RWPE2 (cell line): Measurements from ENCODE around the gene TINCR.

ENCODE experiments used
- ATAC-seq: fragments of 200-7000 bp; cut with Tn5 transposase; 3 replicates; pipeline ENCODE4 v1.9.1; 2021; ENCODE audit warnings: low read depth
- DNase-seq: peaks from one replicate; pipeline ENCODE4 v3.0.0-alpha.2; 2020; ENCODE audit warnings: low spot score
- H3K27ac ChIP-seq: fragments of 450-650 bp; 2 replicates; pipeline ENCODE4 v1.5.1; 2017; ENCODE audit warnings: mild to moderate bottlenecking; ENCODE audit not compliant: poor library complexity, severe bottlenecking
- H3K27me3 ChIP-seq: fragments of 250-450 bp; sonication (Bioruptor Pico); 2 replicates; pipeline ENCODE4 v1.5.1; 2021; ENCODE audit warnings: mild to moderate bottlenecking, moderate library complexity; ENCODE audit not compliant: insufficient read depth, poor library complexity, severe bottlenecking
- H3K36me3 ChIP-seq: fragments of 250-450 bp; sonication (Bioruptor Pico); 2 replicates; pipeline ENCODE4 v1.5.1; 2020; ENCODE audit warnings: low read depth, mild to moderate bottlenecking, moderate library complexity
- H3K4me1 ChIP-seq: fragments of 250-450 bp; sonication (Bioruptor Pico); 2 replicates; pipeline ENCODE4 v1.5.1; 2021; ENCODE audit warnings: mild to moderate bottlenecking, moderate library complexity; ENCODE audit not compliant: insufficient read depth, poor library complexity, severe bottlenecking
- H3K4me3 ChIP-seq: fragments of 250-450 bp; sonication (Bioruptor Pico); 2 replicates; pipeline ENCODE4 v1.5.1; 2021; ENCODE audit warnings: mild to moderate bottlenecking, moderate library complexity; ENCODE audit not compliant: severe bottlenecking
- H3K9me3 ChIP-seq: fragments of 250-450 bp; sonication (Bioruptor Pico); 2 replicates; pipeline ENCODE4 v1.5.1; 2021; ENCODE audit warnings: mild to moderate bottlenecking, moderate library complexity; ENCODE audit not compliant: severe bottlenecking
- TF ChIP-seq, protein P1 (sequence below): fragments of 450-650 bp; IDR thresholded peaks from one replicate; pipeline ENCODE4 v1.5.1; 2017; ENCODE audit warnings: mild to moderate bottlenecking, moderate library complexity; ENCODE audit not compliant: poor library complexity, severe bottlenecking

TINCR gene

DNA sequence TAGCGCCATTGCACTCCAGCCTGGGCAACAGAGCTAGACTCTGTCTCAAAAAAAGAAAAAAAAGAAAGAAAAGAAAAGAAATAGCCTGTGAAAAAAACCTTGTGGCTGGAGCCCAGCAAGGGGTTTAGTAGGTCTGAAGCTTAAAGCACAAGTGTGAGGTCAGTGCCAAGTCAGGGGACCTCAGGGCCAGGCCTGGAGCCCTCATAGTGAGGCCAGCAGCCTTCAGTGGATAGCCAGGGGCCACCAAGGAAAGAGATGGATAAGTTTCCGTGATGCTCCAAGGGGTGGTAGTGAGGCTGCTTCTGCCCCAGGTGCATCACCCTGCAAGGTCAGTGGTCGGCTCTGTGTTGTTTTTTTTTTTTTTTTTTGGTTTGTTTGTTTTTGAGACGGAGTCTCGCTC, 12.9 kb downstream of the TINCR start:
- H3K4me3 ChIP-seq: no peak overlapping the region
- ATAC-seq: no peak
- H3K4me1 ChIP-seq: no peaks in the 10 kb centered on the region
- no peaks in the 10 kb centered on the region for H3K27me3 ChIP-seq
- TF ChIP-seq, protein P1, sequence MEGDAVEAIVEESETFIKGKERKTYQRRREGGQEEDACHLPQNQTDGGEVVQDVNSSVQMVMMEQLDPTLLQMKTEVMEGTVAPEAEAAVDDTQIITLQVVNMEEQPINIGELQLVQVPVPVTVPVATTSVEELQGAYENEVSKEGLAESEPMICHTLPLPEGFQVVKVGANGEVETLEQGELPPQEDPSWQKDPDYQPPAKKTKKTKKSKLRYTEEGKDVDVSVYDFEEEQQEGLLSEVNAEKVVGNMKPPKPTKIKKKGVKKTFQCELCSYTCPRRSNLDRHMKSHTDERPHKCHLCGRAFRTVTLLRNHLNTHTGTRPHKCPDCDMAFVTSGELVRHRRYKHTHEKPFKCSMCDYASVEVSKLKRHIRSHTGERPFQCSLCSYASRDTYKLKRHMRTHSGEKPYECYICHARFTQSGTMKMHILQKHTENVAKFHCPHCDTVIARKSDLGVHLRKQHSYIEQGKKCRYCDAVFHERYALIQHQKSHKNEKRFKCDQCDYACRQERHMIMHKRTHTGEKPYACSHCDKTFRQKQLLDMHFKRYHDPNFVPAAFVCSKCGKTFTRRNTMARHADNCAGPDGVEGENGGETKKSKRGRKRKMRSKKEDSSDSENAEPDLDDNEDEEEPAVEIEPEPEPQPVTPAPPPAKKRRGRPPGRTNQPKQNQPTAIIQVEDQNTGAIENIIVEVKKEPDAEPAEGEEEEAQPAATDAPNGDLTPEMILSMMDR: no peak
- H3K9me3 ChIP-seq: no peaks in the 10 kb centered on the region
- no peaks in the 10 kb centered on the region for H3K36me3 ChIP-seq
- H3K27ac ChIP-seq: no peak overlapping the region
- no peak for DNase-seq

DNA sequence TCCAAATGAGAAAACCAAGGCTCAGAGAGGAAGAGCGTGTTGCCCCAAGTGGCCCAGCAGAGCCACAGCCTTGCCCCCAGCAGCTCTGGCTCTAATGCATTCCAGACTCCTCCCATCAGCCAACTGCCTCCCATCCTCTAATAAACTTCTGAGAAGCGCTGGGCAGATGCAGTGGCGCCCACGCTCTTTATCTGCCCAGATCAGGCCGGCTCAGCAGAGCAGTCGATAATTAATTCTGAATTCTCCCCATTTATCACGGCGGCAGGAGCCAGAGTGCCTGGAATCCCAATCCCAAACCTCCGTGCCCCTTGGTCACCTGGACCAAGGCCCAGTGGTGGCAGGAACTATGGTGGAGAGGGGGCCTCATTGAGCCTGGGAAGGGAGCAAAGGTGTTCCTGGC, 13.9 kb downstream of the TINCR start:
- H3K36me3 ChIP-seq: no peaks in the 10 kb centered on the region
- H3K9me3 ChIP-seq: no peaks in the 10 kb centered on the region
- ATAC-seq: no peak
- H3K4me3 ChIP-seq: no peak overlapping the region
- DNase-seq: no peak
- no peaks in the 10 kb centered on the region for H3K4me1 ChIP-seq
- TF ChIP-seq, protein P1: no peak
- H3K27me3 ChIP-seq: no peaks in the 10 kb centered on the region
- no peak overlapping the region for H3K27ac ChIP-seq

- Histone ChIP-seq H3K9me3 (no peaks in the 10 kb centered on the region), H3K27me3 (no peaks in the 10 kb centered on the region), H3K36me3 (no peaks in the 10 kb centered on the region), H3K4me3 (no peak overlapping the region), H3K4me1 (no peaks in the 10 kb centered on the region), H3K27ac (no peak overlapping the region)
- TF ChIP-seq, protein P1: peak; percentile 58
- ATAC-seq: 0 out of 3 replicates have a peak, but pooled peaks have one; percentile 21
- DNase-seq: no peak
Measured at GRCh38 chr19:5547881-5548280, 19.9 kb downstream of the TINCR start.

DNA sequence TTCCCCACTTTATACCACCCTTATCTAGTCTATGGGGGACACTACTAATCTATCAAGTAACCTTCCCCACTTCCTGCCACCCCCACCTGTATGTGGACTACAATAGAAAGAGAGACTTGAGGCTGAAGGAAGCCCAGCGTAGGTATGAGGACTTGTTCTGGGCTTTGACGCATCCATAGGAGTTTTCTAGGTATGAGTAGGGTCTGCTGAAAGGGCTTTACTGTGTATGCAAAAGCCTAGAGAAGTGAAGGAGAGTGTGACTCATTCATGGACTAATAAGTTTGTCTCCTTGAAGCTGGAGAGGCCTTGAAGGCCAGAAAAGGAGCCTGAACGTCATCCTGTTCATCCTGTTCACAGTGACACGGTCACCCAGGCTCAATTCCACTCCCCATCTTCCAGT, 21.8 kb downstream of the TINCR start:
- no peaks in the 10 kb centered on the region for H3K36me3 ChIP-seq
- H3K27me3 ChIP-seq: no peaks in the 10 kb centered on the region
- no peak overlapping the region for H3K4me3 ChIP-seq
- ATAC-seq (no peak), DNase-seq (no peak)
- H3K9me3 ChIP-seq: no peaks in the 10 kb centered on the region
- TF ChIP-seq, protein P1: no peak
- H3K27ac ChIP-seq: no peak overlapping the region
- H3K4me1 ChIP-seq: no peaks in the 10 kb centered on the region

- H3K9me3 ChIP-seq: no peaks in the 10 kb centered on the region
- H3K4me1 ChIP-seq: no peaks in the 10 kb centered on the region
- no peaks in the 10 kb centered on the region for H3K36me3 ChIP-seq
- DNase-seq (no peak), ATAC-seq (no peak)
- TF ChIP-seq, protein P1: no peak
- H3K4me3 ChIP-seq: no peak overlapping the region
- H3K27me3 ChIP-seq: no peaks in the 10 kb centered on the region
- H3K27ac ChIP-seq: no peak overlapping the region
Measured at GRCh38 chr19:5545051-5545450, 22.7 kb downstream of the TINCR start.
